IMR-90 (cell line): ENCODE results near the gene TRAPPC3. TPM values are rescaled to one million over a fixed set of nuclear protein-coding genes. Genes with fewer than 3 reads are reported as not detected.

Experiments used
- ATAC-seq: fragments of 200-7000 bp; cut with Tn5 transposase; 2 replicates; pipeline ENCODE4 v1.9.1; 2020; ENCODE audit warnings: low read depth, mild to moderate bottlenecking, moderate library complexity
- BruUV-seq: library from RNA; stranded (reverse); fragments of 400-500 nt; replicated peaks from 2 replicates; lab custom pipeline; 2021; lab: Mats Ljungman, UMichigan
- CTCF ChIA-PET: fragments of 300-600 bp; formaldehyde crosslinking; extraction: SDS; loops from one replicate; lab custom pipeline; 2021; ENCODE audit warnings: antibody characterized with exemption; lab: Yijun Ruan, JAX
- POLR2A ChIA-PET: fragments of 300-600 bp; sonication (Branson Sonifier 250); formaldehyde crosslinking; loops from one replicate; lab custom pipeline; 2022; ENCODE audit warnings: antibody characterized with exemption; ENCODE audit not compliant: unreplicated experiment; lab: Charles Lee
- DNase-seq: peaks from one replicate; pipeline ENCODE4 v3.0.0; 2013
- H2AFZ ChIP-seq: replicated peaks from 2 replicates; pipeline ENCODE3; 2013; ENCODE audit warnings: low read length, mild to moderate bottlenecking; ENCODE audit not compliant: poor library complexity
- H2AK5ac ChIP-seq: 2 replicates; pipeline ENCODE4 v1.6.1; 2013; ENCODE audit warnings: low read depth, low read length, inconsistent platforms
- H2AK9ac ChIP-seq: replicated peaks from 2 replicates; pipeline ENCODE3; 2013; ENCODE audit warnings: mild to moderate bottlenecking, low read depth, low read length, moderate library complexity; ENCODE audit not compliant: poor library complexity
- H2BK120ac ChIP-seq: 2 replicates; pipeline ENCODE4 v1.6.1; 2013; ENCODE audit warnings: low read depth, low read length, inconsistent platforms
- H2BK15ac ChIP-seq: 3 replicates; pipeline ENCODE4 v1.6.1; 2013; ENCODE audit warnings: low read depth, low read length, inconsistent platforms
- H2BK20ac ChIP-seq: 2 replicates; pipeline ENCODE4 v1.6.1; 2013; ENCODE audit warnings: low read depth, mild to moderate bottlenecking, inconsistent platforms, low read length, moderate library complexity
- H2BK5ac ChIP-seq: 2 replicates; pipeline ENCODE4 v1.6.1; 2013; ENCODE audit warnings: mild to moderate bottlenecking, low read depth, low read length, inconsistent platforms; ENCODE audit not compliant: poor library complexity, severe bottlenecking
- H3K14ac ChIP-seq: replicated peaks from 2 replicates; pipeline ENCODE4 v1.6.1; 2013; ENCODE audit warnings: low read depth, low read length, inconsistent platforms
- H3K18ac ChIP-seq: 2 replicates; pipeline ENCODE4 v1.6.1; 2013; ENCODE audit warnings: low read depth, low read length, control low read depth
- H3K23ac ChIP-seq: 2 replicates; pipeline ENCODE4 v1.6.1; 2013; ENCODE audit warnings: low read depth, low read length, inconsistent platforms
- H3K27ac ChIP-seq: 2 replicates; pipeline ENCODE4 v1.5.1; 2013; ENCODE audit warnings: mild to moderate bottlenecking, control low read depth, low read length; ENCODE audit not compliant: insufficient read depth
- H3K27me3 ChIP-seq: 2 replicates; pipeline ENCODE4 v1.6.1; 2013; ENCODE audit warnings: low read length; ENCODE audit not compliant: control insufficient read depth, insufficient read depth
- H3K36me3 ChIP-seq: 2 replicates; pipeline ENCODE4 v1.6.1; 2013; ENCODE audit warnings: low read length, mixed read lengths; ENCODE audit not compliant: control insufficient read depth, insufficient read depth
- H3K4ac ChIP-seq: 2 replicates; pipeline ENCODE4 v1.6.1; 2013; ENCODE audit warnings: low read depth, low read length, inconsistent platforms
- H3K4me1 ChIP-seq: 2 replicates; pipeline ENCODE4 v1.6.1; 2013; ENCODE audit warnings: low read length, mixed read lengths; ENCODE audit not compliant: control insufficient read depth, insufficient read depth
- H3K4me2 ChIP-seq: 2 replicates; pipeline ENCODE4 v1.6.1; 2013; ENCODE audit warnings: low read depth, mild to moderate bottlenecking, control low read depth, low read length, moderate library complexity
- H3K4me3 ChIP-seq: 2 replicates; pipeline ENCODE4 v1.5.1; 2013; ENCODE audit warnings: low read depth, mild to moderate bottlenecking, control low read depth, low read length, moderate library complexity; ENCODE audit not compliant: insufficient read depth
- H3K56ac ChIP-seq: 2 replicates; pipeline ENCODE4 v1.6.1; 2013; ENCODE audit warnings: low read length, inconsistent platforms; ENCODE audit not compliant: insufficient read depth; ENCODE audit errors: extremely low read depth
- H3K79me1 ChIP-seq, 2 experiments: 2 replicates each; pipeline ENCODE4 v1.6.1; 2013; ENCODE audit warnings: low read length in 2 of 2, inconsistent platforms in 1 of 2, low read depth in 1 of 2
- H3K9ac ChIP-seq: 2 replicates; pipeline ENCODE4 v1.6.1; 2013; ENCODE audit warnings: low read depth, low read length, control low read depth
- H3K9me1 ChIP-seq: 2 replicates; pipeline ENCODE4 v1.6.1; 2013; ENCODE audit warnings: low read length, inconsistent platforms; ENCODE audit not compliant: insufficient read depth
- H3K9me3 ChIP-seq: 2 replicates; pipeline ENCODE4 v1.6.1; 2013; ENCODE audit warnings: low read length; ENCODE audit not compliant: control insufficient read depth, insufficient read depth
- H4K20me1 ChIP-seq: 2 replicates; pipeline ENCODE4 v1.6.1; 2013; ENCODE audit warnings: low read length, inconsistent platforms; ENCODE audit not compliant: insufficient read depth
- H4K5ac ChIP-seq: 2 replicates; pipeline ENCODE4 v1.6.1; 2013; ENCODE audit warnings: mild to moderate bottlenecking, low read depth, low read length, control low read depth
- H4K8ac ChIP-seq, 2 experiments: 2 replicates each; pipeline ENCODE4 v1.6.1; 2013; ENCODE audit warnings: low read depth in 2 of 2, low read length in 2 of 2, control low read depth in 1 of 2, inconsistent platforms in 1 of 2
- H4K91ac ChIP-seq: 2 replicates; pipeline ENCODE4 v1.6.1; 2013; ENCODE audit warnings: low read depth, low read length, inconsistent platforms; ENCODE audit not compliant: insufficient read depth
- BHLHE40 ChIP-seq: fragments of 150-350 bp; IDR thresholded peaks from 2 replicates; pipeline ENCODE4 v1.6.1; 2016; ENCODE audit warnings: mild to moderate bottlenecking, low read depth, low read length
- CTCF ChIP-seq: conservative IDR thresholded peaks from 2 replicates; pipeline ENCODE4 v1.5.1; 2012; ENCODE audit warnings: mild to moderate bottlenecking, low read depth, low read length, improper control_type of control experiment
- MAFK ChIP-seq: IDR thresholded peaks from 2 replicates; pipeline ENCODE4 v1.6.1; 2012; ENCODE audit warnings: low read depth, low read length, improper control_type of control experiment
- MXI1 ChIP-seq: IDR thresholded peaks from 2 replicates; pipeline ENCODE4 v1.6.1; 2012; ENCODE audit warnings: low read depth, mild to moderate bottlenecking, low read length, moderate library complexity, borderline replicate concordance
- RFX5 ChIP-seq: IDR thresholded peaks from 2 replicates; pipeline ENCODE4 v1.8.0; 2012; ENCODE audit warnings: low read depth, mild to moderate bottlenecking, low read length, moderate library complexity
- SMC3 ChIP-seq: fragments of 150-350 bp; IDR thresholded peaks from 2 replicates; pipeline ENCODE4 v1.6.1; 2016; ENCODE audit warnings: low read depth, mild to moderate bottlenecking, antibody characterized with exemption, low read length, moderate library complexity
- USF2 ChIP-seq: fragments of 150-350 bp; IDR thresholded peaks from 2 replicates; pipeline ENCODE4 v1.6.1; 2017; ENCODE audit warnings: mild to moderate bottlenecking, antibody characterized with exemption, low read length, low read depth
- WGBS, 2 experiments: methylation state at CpG; one replicate each; pipeline versions ENCODE4 v1.1.5 to v1.1.7; 2013; ENCODE audit warnings: missing lambda C conversion rate in 2 of 2; ENCODE audit not compliant: insufficient read length in 1 of 2; ENCODE audit errors: extremely low coverage in 2 of 2; 5-methylcytosine and 5-hydroxymethylcytosine counted together
- dilution Hi-C: fragments of 300-500 bp; cut with HindIII; formaldehyde crosslinking; loops from one replicate; pipeline ENCODE4 v1.14.3; 2018; ENCODE audit warnings: low sequenced_read_pairs; ENCODE audit not compliant: unreplicated experiment
- in situ Hi-C: fragments of 300-500 bp; cut with MboI; formaldehyde crosslinking; loops from 3 replicates; pipeline ENCODE4 v1.14.3; 2019; ENCODE audit warnings: low sequenced_read_pairs, inconsistent platforms, mixed read lengths
- intact Hi-C: fragments of 100-400 bp; cut with micrococcal nuclease; formaldehyde crosslinking; loops from 2 replicates; pipeline ENCODE4 v1.10.0; 2022
- polyA plus RNA-seq, 3 experiments: library from polyadenylated mRNA; depleted of rRNA; stranded (reverse); fragments of >200 nt; gene quantifications; 2 replicates each; pipeline ENCODE4 v1.2.3, GENCODE V29; 2012; ENCODE audit warnings: low replicate concordance in 1 of 3
- total RNA-seq: library from RNA; depleted of rRNA; stranded (reverse); fragments of >200 nt; gene quantifications from 2 replicates; pipeline ENCODE4 v1.2.3, GENCODE V29; 2012
- TF ChIP-seq, protein P1 (sequence below): fragments of 150-350 bp; IDR thresholded peaks from 2 replicates; pipeline ENCODE4 v1.6.1; 2016; ENCODE audit warnings: low read depth, mild to moderate bottlenecking, low read length, moderate library complexity, borderline replicate concordance

Gene TRAPPC3
- total and polyA plus RNA-seq, 2 of the 4 experiments (the other 2 are of a cell fraction), result 76.0 to 77.8 TPM

DNA sequence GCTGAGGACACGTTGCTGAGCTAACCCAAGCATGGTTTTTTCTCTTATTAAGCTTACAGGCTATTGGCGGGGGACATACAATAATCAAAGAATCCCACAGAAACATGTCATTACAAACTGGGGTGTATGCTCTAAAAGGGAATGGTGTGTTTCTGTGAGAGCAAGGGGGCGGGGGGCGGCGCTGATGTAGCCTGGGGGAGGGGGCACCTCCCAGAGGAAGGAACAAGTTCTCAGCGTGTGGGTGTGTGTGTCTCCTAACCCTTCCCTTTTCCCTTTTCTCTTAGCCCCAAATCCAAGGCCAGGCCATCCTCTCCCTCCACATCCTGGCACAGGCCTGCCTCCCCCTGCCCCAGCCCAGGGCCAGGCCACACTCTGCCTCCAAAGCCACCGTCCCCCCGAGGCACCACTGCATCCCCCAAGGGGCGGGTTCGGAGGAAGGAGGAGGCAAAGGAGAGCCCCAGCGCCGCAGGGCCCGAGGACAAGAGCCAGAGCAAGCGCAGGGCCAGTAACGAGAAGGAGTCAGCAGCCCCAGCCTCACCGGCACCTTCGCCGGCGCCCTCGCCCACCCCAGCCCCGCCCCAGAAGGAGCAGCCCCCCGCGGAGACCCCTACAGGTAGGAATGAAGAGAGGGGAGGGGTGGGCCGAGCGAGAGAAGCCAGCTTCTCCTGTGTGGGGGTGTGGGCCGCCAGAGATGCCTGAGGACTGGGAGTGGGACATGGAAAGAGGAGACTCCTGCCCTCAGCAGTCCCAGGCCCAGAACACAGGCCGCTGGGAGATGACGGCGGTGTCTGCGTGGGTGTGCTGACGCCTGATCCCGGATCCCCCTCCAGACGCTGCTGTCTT, 28.5 kb upstream of the TRAPPC3 start:
- Histone ChIP-seq H2BK15ac (no peak overlapping the region), H3K9ac (no peak overlapping the region), H3K4me2 (no peak overlapping the region), H3K36me3 (peaks cover 86% of the 10 kb centered on the region), H2AK5ac (no peak overlapping the region), H4K20me1 (peaks cover 49% of the 10 kb centered on the region), H3K27ac (no peak overlapping the region), H2AFZ (no peak overlapping the region), H3K23ac (no peak overlapping the region), H4K5ac (no peak overlapping the region), H3K14ac (no peak overlapping the region), H3K4ac (no peak overlapping the region), H2BK20ac (no peak overlapping the region), H3K9me3 (no peaks in the 10 kb centered on the region), H2BK5ac (no peak overlapping the region), H4K91ac (no peak overlapping the region), H3K18ac (no peak overlapping the region), H4K8ac (no peak overlapping the region), H2AK9ac (no peak overlapping the region), H3K56ac (no peak overlapping the region), H3K27me3 (no peaks in the 10 kb centered on the region), H2BK120ac (no peak overlapping the region), H3K4me3 (no peak overlapping the region), H3K9me1 (peaks cover 1% of the 10 kb centered on the region), H3K4me1 (peaks cover 4% of the 10 kb centered on the region), H3K79me1 (peaks cover 44 to 69% of the 10 kb centered on the region in 2 experiments)
- WGBS, 2 experiments, result 89% methylated on average over 9 of the region's 33 CpGs; no CpG with 5 or more reads in 1 of the 2 experiments
- ATAC-seq (no peak), DNase-seq (no peak)
- ChIA-PET CTCF (no interaction called here), POLR2A (no interaction called here)
- intact Hi-C loops (no loop called here), in situ Hi-C loops (no loop called here), dilution Hi-C loops (no loop called here)
- TF ChIP-seq, protein P1, sequence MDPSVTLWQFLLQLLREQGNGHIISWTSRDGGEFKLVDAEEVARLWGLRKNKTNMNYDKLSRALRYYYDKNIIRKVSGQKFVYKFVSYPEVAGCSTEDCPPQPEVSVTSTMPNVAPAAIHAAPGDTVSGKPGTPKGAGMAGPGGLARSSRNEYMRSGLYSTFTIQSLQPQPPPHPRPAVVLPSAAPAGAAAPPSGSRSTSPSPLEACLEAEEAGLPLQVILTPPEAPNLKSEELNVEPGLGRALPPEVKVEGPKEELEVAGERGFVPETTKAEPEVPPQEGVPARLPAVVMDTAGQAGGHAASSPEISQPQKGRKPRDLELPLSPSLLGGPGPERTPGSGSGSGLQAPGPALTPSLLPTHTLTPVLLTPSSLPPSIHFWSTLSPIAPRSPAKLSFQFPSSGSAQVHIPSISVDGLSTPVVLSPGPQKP, result no peak
- TF ChIP-seq RFX5, result no peak
- TF ChIP-seq BHLHE40, result no peak
- TF ChIP-seq MXI1, result no peak
- TF ChIP-seq SMC3, result no peak
- no peak for TF ChIP-seq USF2
- TF ChIP-seq MAFK, result no peak
- TF ChIP-seq CTCF, result no peak
- no TSS peak for BruUV-seq
